ENCODE measurements around the gene MT1G.

MT1G gene

DNA sequence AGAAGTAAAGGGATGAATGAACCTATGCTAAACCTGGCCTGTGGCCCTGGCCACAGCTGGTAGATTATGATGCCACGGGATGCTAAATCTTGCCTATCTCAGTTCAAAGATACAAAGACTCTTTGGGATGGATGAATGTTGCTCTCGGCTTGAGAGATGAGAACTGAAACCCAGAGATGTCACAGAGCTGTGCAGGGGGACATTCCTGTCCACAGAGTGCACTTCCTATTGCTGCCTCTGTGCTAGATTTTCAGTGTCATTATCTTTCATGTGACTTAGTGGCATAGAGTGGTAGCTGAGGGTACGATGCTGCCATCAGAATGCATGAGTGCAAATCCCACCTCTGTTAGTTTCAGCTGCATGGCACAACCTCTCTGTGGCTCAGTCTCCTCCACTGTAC is 37.7 kb downstream of the MT1G start:
- H3K4me3 ChIP-seq (replicated peaks; ENCODE audit: low read depth, low read length) = no peak overlapping the region
- DNase-seq (ENCODE audit: extremely low read depth, low read depth) = no peak
- TF ChIP-seq, protein P1, sequence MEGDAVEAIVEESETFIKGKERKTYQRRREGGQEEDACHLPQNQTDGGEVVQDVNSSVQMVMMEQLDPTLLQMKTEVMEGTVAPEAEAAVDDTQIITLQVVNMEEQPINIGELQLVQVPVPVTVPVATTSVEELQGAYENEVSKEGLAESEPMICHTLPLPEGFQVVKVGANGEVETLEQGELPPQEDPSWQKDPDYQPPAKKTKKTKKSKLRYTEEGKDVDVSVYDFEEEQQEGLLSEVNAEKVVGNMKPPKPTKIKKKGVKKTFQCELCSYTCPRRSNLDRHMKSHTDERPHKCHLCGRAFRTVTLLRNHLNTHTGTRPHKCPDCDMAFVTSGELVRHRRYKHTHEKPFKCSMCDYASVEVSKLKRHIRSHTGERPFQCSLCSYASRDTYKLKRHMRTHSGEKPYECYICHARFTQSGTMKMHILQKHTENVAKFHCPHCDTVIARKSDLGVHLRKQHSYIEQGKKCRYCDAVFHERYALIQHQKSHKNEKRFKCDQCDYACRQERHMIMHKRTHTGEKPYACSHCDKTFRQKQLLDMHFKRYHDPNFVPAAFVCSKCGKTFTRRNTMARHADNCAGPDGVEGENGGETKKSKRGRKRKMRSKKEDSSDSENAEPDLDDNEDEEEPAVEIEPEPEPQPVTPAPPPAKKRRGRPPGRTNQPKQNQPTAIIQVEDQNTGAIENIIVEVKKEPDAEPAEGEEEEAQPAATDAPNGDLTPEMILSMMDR (IDR thresholded peaks at IDR 0.05; ENCODE audit: low read depth, low read length, missing control alignments) = no peak

DNA sequence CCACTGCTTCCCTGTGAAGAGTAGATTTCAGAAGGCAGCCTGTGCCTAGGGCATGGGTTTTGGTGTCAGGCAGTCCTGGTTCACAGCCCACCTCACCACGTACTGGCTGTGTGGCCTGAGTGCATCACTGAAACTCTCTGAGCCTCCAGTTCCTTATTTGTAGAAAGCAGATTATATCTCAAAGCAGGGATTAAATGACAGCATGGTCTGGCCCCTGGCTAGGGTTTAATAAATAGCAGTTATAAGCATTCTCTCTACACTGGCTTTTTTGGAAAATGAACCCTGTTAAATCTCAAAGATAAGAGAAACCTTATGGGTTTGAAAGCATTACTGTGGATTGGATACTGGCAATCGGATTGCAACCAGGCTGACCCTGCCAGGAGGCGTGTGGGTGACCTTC is 38.3 kb downstream of the MT1G start:
- TF ChIP-seq, protein P1 (IDR thresholded peaks at IDR 0.05; ENCODE audit: low read depth, low read length, missing control alignments) = no peak
- DNase-seq (ENCODE audit: extremely low read depth, low read depth) = no peak
- H3K4me3 ChIP-seq (replicated peaks; ENCODE audit: low read depth, low read length) = no peak overlapping the region

DNA sequence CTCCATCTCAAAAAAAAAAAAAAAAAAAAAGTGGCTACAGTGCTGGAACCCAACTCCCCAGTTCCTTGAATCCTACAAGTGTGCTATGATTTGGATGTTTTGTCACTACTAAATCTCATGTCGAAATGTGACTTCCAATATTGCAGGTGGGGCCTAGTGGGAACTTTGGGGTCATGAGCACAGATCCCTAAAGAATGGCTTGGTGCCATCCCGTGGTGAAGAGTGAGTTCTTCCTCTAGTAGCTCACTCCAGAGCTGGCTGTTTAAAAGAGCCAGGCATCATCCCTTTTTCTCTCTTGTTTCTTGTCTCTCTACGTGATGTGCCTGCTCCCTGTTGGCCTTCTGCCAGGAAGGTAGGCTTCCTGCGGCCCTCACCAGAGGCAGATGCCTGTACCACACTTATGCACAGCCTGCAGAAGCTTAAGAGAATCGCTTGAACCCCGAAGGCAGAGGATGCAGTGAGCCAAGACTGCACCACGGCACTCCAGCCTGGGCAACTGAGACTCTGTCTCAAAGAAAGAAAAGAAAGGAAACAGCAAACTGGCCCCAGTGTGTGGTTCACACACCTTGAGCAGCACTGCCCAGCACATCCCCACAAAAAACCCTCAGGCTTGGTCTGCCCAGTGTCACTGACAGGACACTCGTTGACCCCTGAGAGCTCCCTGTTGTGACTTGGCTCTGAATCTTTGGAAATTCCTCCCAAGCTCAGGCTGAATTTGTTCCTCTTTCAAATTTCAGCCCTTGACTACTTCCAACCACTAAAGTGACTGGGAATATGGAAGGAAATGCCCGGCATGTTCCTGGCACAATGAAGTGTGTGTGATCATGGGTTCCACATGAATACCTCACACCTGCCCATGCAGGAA is 39.1 kb downstream of the MT1G start:
- TF ChIP-seq, protein P1 (IDR thresholded peaks at IDR 0.05; ENCODE audit: low read depth, low read length, missing control alignments) = no peak
- no peak for DNase-seq (ENCODE audit: extremely low read depth, low read depth)
- H3K4me3 ChIP-seq (replicated peaks; ENCODE audit: low read depth, low read length) = no peak overlapping the region

DNA sequence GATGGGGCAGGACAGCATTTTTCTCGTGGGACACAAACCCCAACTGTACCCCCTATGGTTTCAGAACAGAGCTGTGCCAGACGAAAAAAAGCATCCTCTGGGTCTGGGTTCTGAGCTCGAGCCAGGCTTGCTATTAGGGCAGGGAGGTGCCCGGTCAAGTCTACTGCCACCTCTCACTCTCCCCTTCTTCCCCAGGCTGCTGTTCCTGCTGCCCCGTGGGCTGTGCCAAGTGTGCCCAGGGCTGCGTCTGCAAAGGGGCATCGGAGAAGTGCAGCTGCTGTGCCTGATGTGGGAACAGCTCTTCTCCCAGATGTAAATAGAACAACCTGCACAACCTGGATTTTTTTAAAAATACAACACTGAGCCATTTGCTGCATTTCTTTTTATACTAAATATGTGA is 41.2 kb downstream of the MT1G start:
- TF ChIP-seq, protein P1 (IDR thresholded peaks at IDR 0.05; ENCODE audit: low read depth, low read length, missing control alignments) = no peak
- H3K4me3 ChIP-seq (replicated peaks; ENCODE audit: low read depth, low read length) = peak overlapping the region; percentile 80
- no peak for DNase-seq (ENCODE audit: extremely low read depth, low read depth)

DNA sequence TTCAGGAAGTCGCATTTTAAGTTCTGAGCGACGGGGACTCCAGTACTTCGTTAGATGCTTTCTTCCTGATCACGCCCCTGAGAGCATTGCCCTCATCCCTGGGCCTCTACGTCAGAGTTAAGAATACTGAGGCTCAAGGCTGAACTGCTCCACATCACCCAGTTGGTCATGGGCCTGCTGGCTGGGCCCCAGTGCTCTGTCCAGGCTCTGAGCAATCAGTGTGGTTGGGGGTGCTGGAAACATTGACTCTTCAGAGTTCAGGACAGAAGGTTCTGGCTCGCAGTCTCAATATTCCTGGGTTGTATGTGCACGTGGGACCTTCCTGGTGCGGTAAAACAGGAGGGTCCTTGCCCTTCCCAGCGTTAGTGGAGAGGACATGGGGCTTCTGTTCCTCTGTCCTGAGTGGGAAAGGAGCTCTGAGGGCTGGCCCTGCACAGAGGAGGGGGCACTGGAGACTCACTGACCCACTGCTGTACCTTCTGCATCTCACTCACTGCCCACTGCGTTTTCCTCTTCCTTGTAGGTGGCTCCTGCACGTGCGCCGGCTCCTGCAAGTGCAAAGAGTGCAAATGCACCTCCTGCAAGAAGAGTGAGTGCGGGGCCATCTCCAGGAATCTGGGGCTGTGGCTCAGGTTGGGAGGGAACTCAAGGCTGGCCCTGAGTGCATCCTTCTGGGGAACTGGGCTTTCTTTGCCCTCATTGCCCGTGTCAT is 41.8 kb downstream of the MT1G start:
- no peak for DNase-seq (ENCODE audit: extremely low read depth, low read depth)
- peak overlapping the region; percentile 80 for H3K4me3 ChIP-seq (replicated peaks; ENCODE audit: low read depth, low read length)
- TF ChIP-seq, protein P1 (IDR thresholded peaks at IDR 0.05; ENCODE audit: low read depth, low read length, missing control alignments) = no peak

DNA sequence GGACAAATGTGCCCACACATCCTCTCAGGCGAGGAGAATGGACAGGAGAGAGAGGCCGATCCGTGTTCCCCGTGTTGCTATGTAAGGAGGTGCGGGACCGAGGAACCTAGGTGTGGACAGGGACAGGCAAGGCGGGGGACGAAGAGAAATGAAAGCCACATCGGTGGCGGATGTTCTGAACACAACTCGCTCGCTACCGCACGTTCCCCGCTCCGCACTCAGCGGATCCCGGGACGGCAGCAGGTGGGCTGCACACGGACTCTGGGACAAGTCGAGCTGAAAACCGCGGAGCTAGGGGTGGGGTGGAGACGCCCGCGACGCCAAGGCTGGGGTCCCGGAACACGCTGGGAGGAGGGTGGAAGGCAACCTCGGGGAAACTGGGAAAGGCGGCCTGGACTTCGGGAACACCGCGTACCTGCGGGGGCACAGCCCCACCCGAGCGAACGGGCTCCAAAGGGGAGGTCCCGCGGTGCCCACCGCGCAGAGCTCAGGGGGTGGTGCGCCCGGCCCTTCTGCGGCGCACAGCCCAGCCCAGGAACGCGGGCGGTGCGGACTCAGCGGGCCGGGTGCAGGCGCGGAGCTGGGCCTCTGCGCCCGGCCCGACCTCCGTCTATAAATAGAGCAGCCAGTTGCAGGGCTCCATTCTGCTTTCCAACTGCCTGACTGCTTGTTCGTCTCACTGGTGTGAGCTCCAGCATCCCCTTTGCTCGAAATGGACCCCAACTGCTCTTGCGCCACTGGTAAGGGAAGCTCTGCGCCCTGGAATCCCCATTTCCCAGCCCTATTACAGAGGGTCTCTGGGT is 42.5 kb downstream of the MT1G start, which contains the start of gene MT1E:
TSS of gene MT1E (plus strand) at position 642 of the 803 bp plus-strand sequence. CDS start at position 713, 71 bp downstream.
- peak within 1 kb of the TSS; percentile 80 for H3K4me3 ChIP-seq (replicated peaks; ENCODE audit: low read depth, low read length)
- TF ChIP-seq, protein P1 (IDR thresholded peaks at IDR 0.05; ENCODE audit: low read depth, low read length, missing control alignments) = no peak
- DNase-seq (ENCODE audit: extremely low read depth, low read depth) = no peak
